ENCODE results near the gene LTV1.

Gene LTV1

GRCh38 chr6:143894655-143895054 lies 51.5 kb downstream of the LTV1 start:
- DNase-seq (ENCODE audit: low read depth), result no peak

GRCh38 chr6:143896126-143896860 lies 53.2 kb downstream of the LTV1 start:
- no peak for DNase-seq (ENCODE audit: low read depth)

- DNase-seq (ENCODE audit: low read depth), result no peak
Observed at GRCh38 chr6:143900358-143900757, 57.2 kb downstream of the LTV1 start.

GRCh38 chr6:143901885-143902750 lies 59.0 kb downstream of the LTV1 start:
- DNase-seq (ENCODE audit: low read depth), result no peak

- no peak for DNase-seq (ENCODE audit: low read depth)
Observed at GRCh38 chr6:143902827-143903226, 59.7 kb downstream of the LTV1 start.

- no peak for DNase-seq (ENCODE audit: low read depth)
Observed at GRCh38 chr6:143911028-143911427, 67.9 kb downstream of the LTV1 start.

- no peak for DNase-seq (ENCODE audit: low read depth)
Observed at GRCh38 chr6:143912671-143913070, 69.5 kb downstream of the LTV1 start.
